RWPE1 (cell line): ENCODE data around the gene TTC28.

Source experiments
- CTCF ChIA-PET: fragments of 350-600 bp; sonication (Branson Sonifier 250); formaldehyde crosslinking; extraction: SDS; loops from one replicate; lab custom pipeline; 2021; lab: Yijun Ruan, JAX
- POLR2A ChIA-PET: fragments of 400-600 bp; formaldehyde crosslinking; extraction: SDS; loops from one replicate; lab custom pipeline; 2020; ENCODE audit warnings: antibody characterized with exemption; ENCODE audit not compliant: low non-redundant PET; lab: Yijun Ruan, JAX
- DNase-seq: peaks from one replicate; pipeline ENCODE4 v3.0.0; 2012; ENCODE audit warnings: low spot score
- H3K27ac ChIP-seq: fragments of 450-650 bp; 2 replicates; pipeline ENCODE4 v1.5.1; 2017
- TF ChIP-seq, protein P1 (sequence below): fragments of 450-650 bp; conservative IDR thresholded peaks from 2 replicates; pipeline ENCODE4 v1.5.1; 2017; ENCODE audit warnings: low read depth, mild to moderate bottlenecking

TTC28 gene

DNA sequence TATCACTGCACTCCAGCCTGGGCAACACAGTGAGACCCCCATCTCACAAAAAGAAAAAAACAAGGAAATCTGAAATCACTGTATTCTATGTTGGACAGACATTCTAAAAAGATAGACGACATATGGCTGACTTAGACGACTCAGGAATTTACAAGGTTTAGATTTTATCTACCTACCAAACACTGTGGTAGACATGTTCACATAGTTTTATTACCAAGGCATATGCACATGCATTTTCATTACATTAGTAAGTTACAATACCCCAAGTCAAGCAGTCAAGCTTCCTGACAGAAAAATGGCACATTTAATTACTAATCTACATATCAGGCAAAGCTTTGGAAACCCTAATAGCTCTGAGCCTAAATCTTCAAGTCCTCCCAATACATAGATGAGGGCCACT, 262.2 kb downstream of the TTC28 start:
- TF ChIP-seq, protein P1, sequence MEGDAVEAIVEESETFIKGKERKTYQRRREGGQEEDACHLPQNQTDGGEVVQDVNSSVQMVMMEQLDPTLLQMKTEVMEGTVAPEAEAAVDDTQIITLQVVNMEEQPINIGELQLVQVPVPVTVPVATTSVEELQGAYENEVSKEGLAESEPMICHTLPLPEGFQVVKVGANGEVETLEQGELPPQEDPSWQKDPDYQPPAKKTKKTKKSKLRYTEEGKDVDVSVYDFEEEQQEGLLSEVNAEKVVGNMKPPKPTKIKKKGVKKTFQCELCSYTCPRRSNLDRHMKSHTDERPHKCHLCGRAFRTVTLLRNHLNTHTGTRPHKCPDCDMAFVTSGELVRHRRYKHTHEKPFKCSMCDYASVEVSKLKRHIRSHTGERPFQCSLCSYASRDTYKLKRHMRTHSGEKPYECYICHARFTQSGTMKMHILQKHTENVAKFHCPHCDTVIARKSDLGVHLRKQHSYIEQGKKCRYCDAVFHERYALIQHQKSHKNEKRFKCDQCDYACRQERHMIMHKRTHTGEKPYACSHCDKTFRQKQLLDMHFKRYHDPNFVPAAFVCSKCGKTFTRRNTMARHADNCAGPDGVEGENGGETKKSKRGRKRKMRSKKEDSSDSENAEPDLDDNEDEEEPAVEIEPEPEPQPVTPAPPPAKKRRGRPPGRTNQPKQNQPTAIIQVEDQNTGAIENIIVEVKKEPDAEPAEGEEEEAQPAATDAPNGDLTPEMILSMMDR = no peak
- no peak overlapping the region for H3K27ac ChIP-seq
- POLR2A ChIA-PET = no interaction called here
- CTCF ChIA-PET = interaction anchor here (0.7 kb wide), 2 partner anchors 16 to 47 kb away, joined by 3 read pairs; no protein-coding TSS in a partner anchor
- no peak for DNase-seq

DNA sequence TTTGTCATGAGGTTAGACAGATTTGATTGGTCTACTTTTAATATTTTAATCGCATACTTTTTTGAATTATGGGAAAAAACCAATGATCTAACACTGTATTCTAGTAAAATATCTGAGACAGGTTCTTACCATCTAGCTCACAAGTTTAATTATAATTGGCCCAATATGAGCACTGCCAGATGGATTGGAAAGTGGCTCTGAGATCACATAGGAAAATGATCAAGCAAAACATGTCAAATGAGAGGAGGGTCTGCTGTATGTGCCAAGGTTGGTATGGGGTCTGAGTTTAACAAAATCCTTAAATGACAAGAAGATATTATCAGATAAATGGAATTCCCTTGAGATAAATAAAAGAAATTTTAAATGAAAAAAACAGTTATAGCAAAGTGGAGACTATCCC, 264.7 kb downstream of the TTC28 start:
- CTCF ChIA-PET = no interaction called here
- TF ChIP-seq, protein P1 = no peak
- POLR2A ChIA-PET = no interaction called here
- H3K27ac ChIP-seq = no peak overlapping the region
- DNase-seq = no peak

DNA sequence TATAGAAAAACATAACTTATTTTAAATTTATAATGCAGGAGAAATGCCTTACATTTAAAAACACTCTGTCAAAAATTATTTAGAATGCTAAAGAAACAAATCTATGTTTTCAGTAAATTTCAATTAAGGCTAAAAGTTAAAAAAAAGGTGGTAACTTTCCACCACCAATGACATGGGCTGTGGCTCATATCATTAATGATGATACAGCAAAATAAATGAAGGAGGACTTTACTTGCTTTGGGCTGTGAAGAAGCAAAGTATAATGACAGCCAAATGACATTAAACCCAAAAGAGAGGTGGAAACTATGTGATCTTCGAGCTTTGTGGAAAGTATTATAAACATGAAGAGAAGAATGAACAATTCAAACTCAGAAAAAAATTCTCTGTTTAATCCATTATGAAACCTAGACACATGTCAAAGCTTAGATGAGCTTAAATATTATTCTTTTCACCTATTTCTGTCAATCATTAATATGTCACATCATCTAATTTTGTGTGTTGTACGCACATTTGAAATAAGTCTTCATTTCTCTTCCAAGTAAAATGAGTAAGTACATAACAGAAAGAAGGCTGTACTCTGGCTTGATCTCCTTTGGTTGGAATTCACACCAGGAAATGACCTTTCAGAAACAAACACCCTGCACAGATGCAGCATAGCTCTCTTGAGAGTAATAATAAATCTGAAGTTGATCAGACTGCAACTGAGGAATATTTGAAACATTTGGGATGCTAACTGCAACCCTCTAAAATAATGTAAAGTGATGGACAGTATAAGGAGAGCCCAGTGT, 265.8 kb downstream of the TTC28 start:
- TF ChIP-seq, protein P1 = no peak
- no peak for DNase-seq
- no peak overlapping the region for H3K27ac ChIP-seq
- ChIA-PET CTCF (no interaction called here), POLR2A (no interaction called here)

DNA sequence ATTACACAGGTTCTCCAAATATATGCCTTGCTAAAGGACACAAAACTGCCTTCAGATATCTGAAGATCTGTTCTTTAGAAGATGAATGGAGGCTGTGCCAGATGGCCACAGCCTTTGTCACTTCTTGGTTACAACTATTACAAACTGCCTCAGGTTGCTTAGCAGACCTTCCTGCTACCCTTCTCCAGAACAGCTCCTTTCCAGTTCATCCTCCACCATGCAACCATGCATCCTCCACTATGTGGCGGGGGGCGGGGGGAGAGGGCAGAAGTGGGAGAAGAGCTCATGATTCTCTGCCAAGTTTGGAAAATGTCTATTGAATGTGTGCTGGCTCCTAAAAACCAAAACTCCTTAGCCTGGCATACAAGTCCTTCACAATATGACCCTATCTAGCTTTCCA, 267.5 kb downstream of the TTC28 start:
- ChIA-PET CTCF (no interaction called here), POLR2A (no interaction called here)

DNA sequence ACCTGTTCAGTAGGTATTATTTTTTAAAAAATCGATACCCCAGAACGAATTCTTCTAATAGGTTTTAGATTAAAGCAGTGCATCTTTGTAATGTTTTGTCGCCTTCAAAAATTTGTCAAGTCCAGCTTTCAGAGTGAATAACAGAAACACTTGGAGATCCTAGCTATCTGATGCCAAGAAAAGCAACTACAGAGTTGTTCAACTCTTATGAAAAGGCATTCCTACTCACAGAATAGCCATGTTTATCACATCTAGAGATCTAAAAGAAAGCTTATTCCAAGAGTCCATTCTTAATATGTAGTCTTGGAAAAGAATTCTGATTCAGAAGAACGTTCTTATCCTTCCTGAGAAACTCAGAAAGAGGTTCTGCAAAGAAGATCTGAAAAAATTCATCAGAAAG, 268.5 kb downstream of the TTC28 start:
- DNase-seq = no peak
- TF ChIP-seq, protein P1 = no peak
- ChIA-PET CTCF (interaction anchor here (0.6 kb wide), 1 partner anchor 158 kb away, joined by 3 read pairs; no protein-coding TSS in a partner anchor), POLR2A (no interaction called here)
- H3K27ac ChIP-seq = no peak overlapping the region

More for the DNA sequence above, 267.5 kb downstream of the TTC28 start:
- TF ChIP-seq, protein P1 = no peak
- H3K27ac ChIP-seq = no peak overlapping the region
- no peak for DNase-seq

DNA sequence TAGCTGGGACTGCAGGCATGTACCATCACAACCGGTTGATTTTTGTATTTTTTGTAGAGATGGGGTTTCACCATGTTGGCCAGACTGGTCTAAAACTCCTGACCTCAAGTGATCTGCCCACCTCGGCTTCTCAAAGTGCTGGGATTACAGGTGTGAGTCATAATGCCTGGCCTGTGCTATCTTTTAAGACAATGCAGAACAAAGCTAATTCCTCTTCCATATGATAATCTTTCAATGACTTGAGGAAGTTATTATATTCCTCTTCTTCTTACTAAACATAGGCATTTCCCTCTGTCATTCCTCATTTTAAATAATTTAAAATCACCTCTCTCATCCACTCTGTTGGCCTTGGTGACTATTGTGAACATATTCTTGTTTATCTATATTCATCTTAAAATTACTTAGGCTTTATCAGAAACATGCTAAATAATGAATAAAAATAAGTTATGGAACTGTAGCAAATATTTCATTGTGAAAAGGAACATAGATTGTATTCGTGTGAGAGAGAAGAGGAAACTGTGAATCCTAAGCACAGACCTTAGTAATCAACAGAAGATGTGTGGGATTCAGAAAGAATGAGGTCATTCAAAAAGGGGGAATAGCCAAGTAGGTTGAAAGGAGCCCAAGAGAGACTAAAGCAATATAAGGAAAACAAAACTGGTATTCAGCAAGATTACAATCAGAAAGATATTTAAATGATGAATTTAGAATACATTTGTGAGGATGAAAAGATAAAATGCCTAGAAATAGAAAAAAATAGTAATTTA, 269.4 kb downstream of the TTC28 start:
- POLR2A ChIA-PET = no interaction called here
- no peak for DNase-seq
- H3K27ac ChIP-seq = no peak overlapping the region
- CTCF ChIA-PET = no interaction called here
- TF ChIP-seq, protein P1 = no peak
